Lung (tissue), 12 donors: ENCODE measurements around the gene GRIP2. TPM values are rescaled to one million over a fixed set of nuclear protein-coding genes. Genes with fewer than 3 reads are reported as not detected.
A peak's percentile ranks its signal among the peaks of the same experiment; 100 is the strongest.

ENCODE experiments used
- ATAC-seq: fragments of 200-7000 bp; cut with Tn5 transposase; one replicate; pipeline ENCODE4 v1.9.1; 2020; ENCODE audit warnings: moderate number of reproducible peaks; ENCODE audit not compliant: insufficient read depth, low FRiP score
- DNase-seq, 3 donors: peaks; one replicate each; pipeline ENCODE4 v3.0.0-alpha.2; 2013 to 2017
- H3K27ac ChIP-seq, 2 donors: one replicate each; pipeline ENCODE4 v1.5.1; 2013; ENCODE audit warnings: mild to moderate bottlenecking in 2 of 2, moderate library complexity in 2 of 2, control low read depth in 1 of 2, inconsistent platforms in 1 of 2, low read depth in 1 of 2, low read length in 1 of 2
- H3K27me3 ChIP-seq, 3 donors: one replicate each; pipeline ENCODE4 v1.5.1; 2013; ENCODE audit warnings: low read length in 2 of 3; ENCODE audit not compliant: control insufficient read depth in 3 of 3, insufficient read depth in 3 of 3
- H3K36me3 ChIP-seq, 4 donors: one replicate each; pipeline ENCODE4 v1.5.1; 2013; ENCODE audit warnings: low read length in 4 of 4, mild to moderate bottlenecking in 1 of 4, moderate library complexity in 1 of 4; ENCODE audit not compliant: control insufficient read depth in 4 of 4, insufficient read depth in 4 of 4
- H3K4me1 ChIP-seq, 5 donors: one replicate each; pipeline ENCODE4 v1.5.1; 2013; ENCODE audit warnings: low read length in 5 of 5, mild to moderate bottlenecking in 2 of 5, moderate library complexity in 1 of 5; ENCODE audit not compliant: control insufficient read depth in 5 of 5, insufficient read depth in 5 of 5
- H3K4me3 ChIP-seq: one replicate; pipeline ENCODE4 v1.5.1; 2013; ENCODE audit warnings: mild to moderate bottlenecking, control low read depth, moderate library complexity
- H3K9ac ChIP-seq, 2 donors: one replicate each; pipeline ENCODE4 v1.5.1; 2013; ENCODE audit warnings: low read length in 2 of 2, control low read depth in 1 of 2; ENCODE audit not compliant: insufficient read depth in 1 of 2
- H3K9me3 ChIP-seq, 4 donors: one replicate each; pipeline ENCODE4 v1.5.1; 2013; ENCODE audit warnings: low read length in 3 of 4, mild to moderate bottlenecking in 1 of 4, moderate library complexity in 1 of 4; ENCODE audit not compliant: control insufficient read depth in 4 of 4, insufficient read depth in 3 of 4
- CTCF ChIP-seq: IDR thresholded peaks from 2 replicates; pipeline ENCODE4 v1.5.1; 2012; ENCODE audit warnings: mild to moderate bottlenecking; ENCODE audit errors: control extremely low read depth, extremely low read depth
- WGBS, 2 donors: extraction: QIAGEN DNeasy Blood & Tissue Kit; methylation state at CpG; one replicate each; pipeline ENCODE4 v1.1.7; 2013; 5-methylcytosine and 5-hydroxymethylcytosine counted together
- polyA plus RNA-seq, 2 donors: library from polyadenylated mRNA; stranded (reverse); fragments of 200-250 nt; gene quantifications; one replicate each; pipeline ENCODE4 v1.2.1, GENCODE V29; 2013
- total RNA-seq, 2 donors: library from RNA; depleted of rRNA in 1 of 2; stranded (reverse); fragments of >200 nt in 1 of 2; gene quantifications; one replicate each; pipeline ENCODE4 v1.2.1, GENCODE V29; 2014 to 2021
- donor health status: control.
- donor health status: control.
- donor health status: Bipolar disorder and iron deficiency.
- donor health status: healthy.
- donor health status: DM: yes; HTN: yes; CAD: no.

The GRIP2 gene
- total and polyA plus RNA-seq, 4 donors = 0.05 to 1.2 (median 0.64) TPM

GRCh38 chr3:14560110-14560509 lies 20.0 kb upstream of the GRIP2 start:
- Histone ChIP-seq H3K4me1 (peaks cover 0 to 31% (median 0%) of the 10 kb centered on the region in 5 donors), H3K27ac (no peak overlapping the region), H3K9ac (no peak overlapping the region), H3K4me3 (no peak overlapping the region), H3K27me3 (no peaks in the 10 kb centered on the region), H3K36me3 (no peaks in the 10 kb centered on the region), H3K9me3 (peaks cover 0 to 2% (median 0%) of the 10 kb centered on the region in 4 donors)
- 69 to 75% methylated on average over 4 of the region's 4 CpGs for WGBS, 2 donors
- no peak for TF ChIP-seq CTCF
- no peak for DNase-seq
- ATAC-seq = no peak

- peaks cover 0 to 26% (median 0%) of the 10 kb centered on the region in 5 donors for H3K4me1 ChIP-seq
- DNase-seq = no peak
- ATAC-seq = no peak
- H3K9ac ChIP-seq = no peak overlapping the region
- no peaks in the 10 kb centered on the region for H3K27me3 ChIP-seq
- no peak for TF ChIP-seq CTCF
- H3K36me3 ChIP-seq = no peaks in the 10 kb centered on the region
- WGBS, 2 donors = 95 to 96% methylated on average over 9 of the region's 9 CpGs
- no peak overlapping the region for H3K4me3 ChIP-seq
- H3K9me3 ChIP-seq = peaks cover 0 to 2% (median 0%) of the 10 kb centered on the region in 4 donors
- no peak overlapping the region for H3K27ac ChIP-seq
These were observed 17.9 kb upstream of the GRIP2 start for GRCh38 chr3:14558029-14558428.

GRCh38 chr3:14555835-14556234 lies 15.7 kb upstream of the GRIP2 start:
- TF ChIP-seq CTCF = no peak
- DNase-seq (peak in 2 of 3 donors; percentile 31 to 34), ATAC-seq (no peak)
- Histone ChIP-seq H3K27me3 (no peaks in the 10 kb centered on the region), H3K9me3 (peaks cover 0 to 2% (median 0%) of the 10 kb centered on the region in 4 donors), H3K36me3 (no peaks in the 10 kb centered on the region), H3K9ac (no peak overlapping the region), H3K4me1 (peaks cover 0 to 8% (median 0%) of the 10 kb centered on the region in 5 donors), H3K4me3 (no peak overlapping the region), H3K27ac (no peak overlapping the region)
- 28 to 31% methylated on average over 22 of the region's 22 CpGs for WGBS, 2 donors

DNA sequence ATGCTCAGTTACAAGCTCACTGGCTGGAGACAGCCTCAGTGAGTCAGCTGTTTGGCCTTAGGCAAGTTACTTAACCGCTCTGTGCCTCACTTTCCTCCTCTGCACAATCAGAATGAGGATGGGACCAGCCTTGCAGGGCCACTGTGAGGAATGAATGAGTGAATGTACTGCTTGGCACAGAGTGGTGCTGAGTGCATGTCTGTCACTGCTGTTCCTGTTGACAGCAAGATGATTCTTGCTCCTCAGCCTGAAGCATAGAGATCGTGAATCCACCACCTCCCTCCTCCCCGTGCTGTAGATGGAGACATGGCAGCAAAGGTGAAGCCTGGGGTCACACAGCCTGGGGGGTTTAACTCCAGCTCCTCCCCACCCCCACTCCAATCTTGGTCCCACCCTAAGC lies 14.6 kb upstream of the GRIP2 start:
- DNase-seq (no peak), ATAC-seq (no peak)
- Histone ChIP-seq H3K36me3 (no peaks in the 10 kb centered on the region), H3K4me3 (no peak overlapping the region), H3K27ac (no peak overlapping the region), H3K9ac (no peak overlapping the region), H3K4me1 (peaks cover 0 to 8% (median 0%) of the 10 kb centered on the region in 5 donors), H3K27me3 (no peaks in the 10 kb centered on the region), H3K9me3 (peaks cover 0 to 2% (median 0%) of the 10 kb centered on the region in 4 donors)
- TF ChIP-seq CTCF = no peak
- 89 to 91% methylated on average over 3 of the region's 3 CpGs for WGBS, 2 donors
